ENCODE results near the gene SCG5.

- no peak for TF ChIP-seq CTCF (conservative IDR thresholded peaks at IDR 0.05 in 1 of 2, IDR thresholded peaks at IDR 0.05 in 1 of 2; ENCODE audit: low read depth in 1 of 2, low read length in 2 of 2)
- TF ChIP-seq EZH2 (IDR thresholded peaks at IDR 0.05; ENCODE audit: low read length, missing control alignments), result no peak
These were observed 65.9 kb downstream of the SCG5 start for GRCh38 chr15:32707436-32707835.
